ENCODE measurements around the gene ARHGAP26. TPM values are rescaled to one million over a fixed set of nuclear protein-coding genes. Genes with fewer than 3 reads are reported as not detected.

The ARHGAP26 gene
- total RNA-seq, 1 experiment from 2014 or later = 65.5 TPM

DNA sequence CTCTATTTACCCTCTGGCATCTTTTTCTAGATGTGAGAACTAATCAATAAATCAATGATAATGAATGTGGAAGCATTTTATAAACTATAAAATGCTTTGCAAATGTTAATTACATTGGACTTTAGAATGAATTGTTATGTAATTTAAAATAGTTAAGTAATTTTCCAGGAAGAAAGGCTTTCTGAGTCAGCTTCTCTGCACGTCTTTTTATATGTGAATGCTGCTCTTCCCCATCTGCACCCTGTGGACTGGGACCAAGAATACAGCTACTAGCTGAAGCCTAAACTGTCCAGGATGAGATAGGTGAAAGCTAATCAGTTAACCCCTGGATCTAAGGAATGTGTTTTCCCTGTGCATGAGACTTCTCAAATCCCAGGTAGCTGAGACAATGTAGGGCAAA is 340.4 kb downstream of the ARHGAP26 start:
- H3K27me3 ChIP-seq (ENCODE audit: control insufficient read depth, insufficient read depth, low read length) = no peaks in the 10 kb centered on the region
- H3K9me3 ChIP-seq (ENCODE audit: control insufficient read depth, insufficient read depth, low read depth, low read length) = no peaks in the 10 kb centered on the region
- in situ Hi-C loops (cut with HindIII; ENCODE audit: low pct_unique_long_range_greater_than_20kb, low sequenced_read_pairs) = no loop called here
- DNase-seq (ENCODE audit: low read depth, low spot score) = no peak
- no TSS peak for BruUV-seq (replicated peaks)
- CTCF ChIA-PET = no interaction called here
- intact Hi-C loops (cut with micrococcal nuclease; ENCODE audit: unreplicated experiment) = no loop called here
- no peak overlapping the region for H3K27ac ChIP-seq (ENCODE audit: low read length)
- no peak for TF ChIP-seq POLR2AphosphoS5 (IDR thresholded peaks at IDR 0.05; ENCODE audit: low read depth, low read length)
- TF ChIP-seq TCF7L2 (IDR thresholded peaks at IDR 0.05; ENCODE audit: low read depth, low read length) = no peak
- TF ChIP-seq SIN3A (IDR thresholded peaks at IDR 0.05; ENCODE audit: borderline replicate concordance, insufficient read depth, low read depth, low read length) = no peak
- TF ChIP-seq, protein P1, sequence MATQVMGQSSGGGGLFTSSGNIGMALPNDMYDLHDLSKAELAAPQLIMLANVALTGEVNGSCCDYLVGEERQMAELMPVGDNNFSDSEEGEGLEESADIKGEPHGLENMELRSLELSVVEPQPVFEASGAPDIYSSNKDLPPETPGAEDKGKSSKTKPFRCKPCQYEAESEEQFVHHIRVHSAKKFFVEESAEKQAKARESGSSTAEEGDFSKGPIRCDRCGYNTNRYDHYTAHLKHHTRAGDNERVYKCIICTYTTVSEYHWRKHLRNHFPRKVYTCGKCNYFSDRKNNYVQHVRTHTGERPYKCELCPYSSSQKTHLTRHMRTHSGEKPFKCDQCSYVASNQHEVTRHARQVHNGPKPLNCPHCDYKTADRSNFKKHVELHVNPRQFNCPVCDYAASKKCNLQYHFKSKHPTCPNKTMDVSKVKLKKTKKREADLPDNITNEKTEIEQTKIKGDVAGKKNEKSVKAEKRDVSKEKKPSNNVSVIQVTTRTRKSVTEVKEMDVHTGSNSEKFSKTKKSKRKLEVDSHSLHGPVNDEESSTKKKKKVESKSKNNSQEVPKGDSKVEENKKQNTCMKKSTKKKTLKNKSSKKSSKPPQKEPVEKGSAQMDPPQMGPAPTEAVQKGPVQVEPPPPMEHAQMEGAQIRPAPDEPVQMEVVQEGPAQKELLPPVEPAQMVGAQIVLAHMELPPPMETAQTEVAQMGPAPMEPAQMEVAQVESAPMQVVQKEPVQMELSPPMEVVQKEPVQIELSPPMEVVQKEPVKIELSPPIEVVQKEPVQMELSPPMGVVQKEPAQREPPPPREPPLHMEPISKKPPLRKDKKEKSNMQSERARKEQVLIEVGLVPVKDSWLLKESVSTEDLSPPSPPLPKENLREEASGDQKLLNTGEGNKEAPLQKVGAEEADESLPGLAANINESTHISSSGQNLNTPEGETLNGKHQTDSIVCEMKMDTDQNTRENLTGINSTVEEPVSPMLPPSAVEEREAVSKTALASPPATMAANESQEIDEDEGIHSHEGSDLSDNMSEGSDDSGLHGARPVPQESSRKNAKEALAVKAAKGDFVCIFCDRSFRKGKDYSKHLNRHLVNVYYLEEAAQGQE (IDR thresholded peaks at IDR 0.05; ENCODE audit: insufficient read depth in 1 of 2, low read depth in 2 of 2, low read length in 1 of 2) = no peak
- no peak for TF ChIP-seq CTCF (IDR thresholded peaks at IDR 0.05)
- no peaks in the 10 kb centered on the region for H3K36me3 ChIP-seq (ENCODE audit: control insufficient read depth, insufficient read depth, low read length)
- no peak for ATAC-seq
- no peak overlapping the region for H3K4me3 ChIP-seq (ENCODE audit: low read depth in 2 of 2, low read length in 2 of 2)
- POLR2A ChIA-PET = interaction anchor here (0.7 kb wide), 1 partner anchor 23 kb away, joined by 4 read pairs; no protein-coding TSS in a partner anchor
- H3K4me1 ChIP-seq (ENCODE audit: control insufficient read depth, insufficient read depth, low read length) = peaks cover 3% of the 10 kb centered on the region; the same call in 1 of the 2 replicates

DNA sequence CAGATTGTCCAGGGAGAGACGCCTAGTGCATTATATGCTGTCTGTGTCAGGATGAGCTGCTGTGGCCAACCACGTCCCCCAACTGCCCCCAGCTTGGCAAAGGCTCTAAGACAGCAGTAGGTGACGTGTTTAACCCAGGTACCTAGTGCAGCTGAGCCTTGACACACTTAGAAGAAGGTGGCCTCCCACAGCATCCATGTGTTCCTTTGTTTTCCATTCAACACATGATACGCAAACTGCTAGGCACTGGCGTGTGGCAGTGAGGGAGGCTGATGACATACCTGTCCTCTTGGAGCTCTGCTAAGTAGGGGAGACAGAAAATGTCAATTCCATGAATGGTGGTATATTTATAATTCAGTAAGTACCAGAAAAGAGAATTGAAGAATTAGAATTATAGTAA is 341.6 kb downstream of the ARHGAP26 start:
- Histone ChIP-seq H3K4me3 (ENCODE audit: low read depth in 2 of 2, low read length in 2 of 2) (no peak overlapping the region), H3K27me3 (ENCODE audit: control insufficient read depth, insufficient read depth, low read length) (no peaks in the 10 kb centered on the region), H3K4me1 (ENCODE audit: control insufficient read depth, insufficient read depth, low read length) (peaks cover 3% of the 10 kb centered on the region; the same call in 1 of the 2 replicates), H3K36me3 (ENCODE audit: control insufficient read depth, insufficient read depth, low read length) (no peaks in the 10 kb centered on the region), H3K27ac (ENCODE audit: low read length) (no peak overlapping the region), H3K9me3 (ENCODE audit: control insufficient read depth, insufficient read depth, low read depth, low read length) (no peaks in the 10 kb centered on the region)
- ChIA-PET POLR2A (no interaction called here), CTCF (no interaction called here)
- TF ChIP-seq, protein P1 (IDR thresholded peaks at IDR 0.05; ENCODE audit: insufficient read depth in 1 of 2, low read depth in 2 of 2, low read length in 1 of 2) = no peak
- no peak for TF ChIP-seq TCF7L2 (IDR thresholded peaks at IDR 0.05; ENCODE audit: low read depth, low read length)
- TF ChIP-seq POLR2AphosphoS5 (IDR thresholded peaks at IDR 0.05; ENCODE audit: low read depth, low read length) = no peak
- TF ChIP-seq SIN3A (IDR thresholded peaks at IDR 0.05; ENCODE audit: borderline replicate concordance, insufficient read depth, low read depth, low read length) = no peak
- no peak for TF ChIP-seq CTCF (IDR thresholded peaks at IDR 0.05)
- in situ Hi-C loops (cut with HindIII; ENCODE audit: low pct_unique_long_range_greater_than_20kb, low sequenced_read_pairs) (no loop called here), intact Hi-C loops (cut with micrococcal nuclease; ENCODE audit: unreplicated experiment) (no loop called here)
- no peak for ATAC-seq
- no peak for DNase-seq (ENCODE audit: low read depth, low spot score)
- BruUV-seq (replicated peaks) = no TSS peak
